ENCODE measurements around the gene MAGEA2B.
"Not testable (repeated sequence)": the region's sequence is repeated elsewhere in the genome, so short reads cannot be mapped to it uniquely, and the experiment has no call there.

The MAGEA2B gene

GRCh38 chrX:152758918-152759317 is 44.5 kb downstream of the MAGEA2B start, which contains the start of gene CSAG3:
TSS of gene CSAG3 (plus strand) at chrX:152759218.
- not testable (repeated sequence) for DNase-seq

DNA sequence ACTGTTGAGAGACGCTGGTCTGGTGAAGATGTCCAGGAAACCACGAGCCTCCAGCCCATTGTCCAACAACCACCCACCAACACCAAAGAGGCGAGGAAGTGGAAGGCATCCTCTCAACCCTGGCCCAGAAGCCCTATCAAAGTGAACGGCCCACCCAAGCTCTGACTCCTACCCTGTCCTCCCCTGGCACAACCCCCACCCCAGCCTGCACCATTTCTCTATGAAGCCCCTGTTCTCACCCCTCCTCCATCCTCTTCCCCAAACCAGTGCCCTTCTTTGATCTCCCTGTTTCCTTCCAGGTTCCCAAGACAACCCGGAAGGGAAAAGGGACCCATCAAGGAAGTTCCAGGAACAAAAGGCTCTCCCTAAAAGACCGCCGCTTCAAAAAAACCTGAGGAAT is 45.1 kb downstream of the MAGEA2B start:
- DNase-seq, result not testable (repeated sequence)

DNA sequence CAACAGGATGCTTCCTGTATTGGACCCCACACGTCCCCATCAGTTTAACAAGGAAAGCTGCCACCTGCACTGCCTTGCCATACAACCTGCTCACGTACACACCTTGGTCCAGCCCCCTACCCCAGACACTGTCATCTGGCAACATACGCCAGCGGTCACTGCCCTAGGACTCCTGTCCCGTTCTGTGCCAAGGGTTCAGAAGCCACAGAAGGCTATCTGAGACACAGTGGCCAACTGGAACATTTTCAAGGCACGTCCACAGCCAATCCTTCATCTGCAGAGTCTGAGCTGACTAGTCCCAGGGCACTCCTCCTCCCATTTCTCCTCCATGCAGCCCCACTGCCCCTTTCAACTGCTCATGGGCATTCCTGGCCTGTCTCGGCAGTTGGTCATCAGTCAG is 47.2 kb downstream of the MAGEA2B start:
- DNase-seq, result not testable (repeated sequence)

GRCh38 chrX:152766562-152766961 is 52.1 kb downstream of the MAGEA2B start:
- not testable (repeated sequence) for DNase-seq
